Kidney (tissue), 14 donors: Measurements from ENCODE around the gene MEPCE. TPM values are rescaled to one million over a fixed set of nuclear protein-coding genes. Genes with fewer than 3 reads are reported as not detected.
"Not testable (repeated sequence)": the region's sequence is repeated elsewhere in the genome, so short reads cannot be mapped to it uniquely, and the experiment has no call there.

ENCODE experiments used
- DNase-seq, 5 donors: peaks; one replicate each; pipeline ENCODE4 v3.0.0-alpha.2; 2013 to 2020
- FAIRE-seq: peaks from 2 replicates; lab custom pipeline; 2012; peaks lifted over from hg19 to GRCh38; lab: Jason Lieb, UNC
- H3K27ac ChIP-seq, 2 donors: one replicate each; pipeline ENCODE4 v1.7.0; 2013; ENCODE audit warnings: low read depth in 2 of 2, low read length in 2 of 2, inconsistent platforms in 1 of 2
- H3K27me3 ChIP-seq: one replicate; pipeline ENCODE4 v1.7.1; 2013; ENCODE audit warnings: low read length, inconsistent platforms; ENCODE audit not compliant: control insufficient read depth, insufficient read depth
- H3K36me3 ChIP-seq, 3 donors: one replicate each; pipeline versions ENCODE4 v1.7.0 to v1.7.1; 2013; ENCODE audit warnings: low read length in 3 of 3, control low read depth in 1 of 3, inconsistent platforms in 1 of 3; ENCODE audit not compliant: insufficient read depth in 3 of 3, control insufficient read depth in 2 of 3
- H3K4me1 ChIP-seq, 3 donors: one replicate each; pipeline versions ENCODE4 v1.7.0 to v1.7.1; 2013; ENCODE audit warnings: low read length in 3 of 3, inconsistent platforms in 1 of 3, low read depth in 1 of 3; ENCODE audit not compliant: control insufficient read depth in 2 of 3, insufficient read depth in 2 of 3
- H3K4me3 ChIP-seq, 3 donors: one replicate each; pipeline versions ENCODE4 v1.7.0 to v1.8.1; 2013; ENCODE audit warnings: low read length in 3 of 3, control low read depth in 1 of 3, inconsistent platforms in 1 of 3
- H3K9ac ChIP-seq, 3 donors: one replicate each; pipeline versions ENCODE4 v1.7.0 to v1.7.1; 2013; ENCODE audit warnings: low read length in 3 of 3, control low read depth in 1 of 3, inconsistent platforms in 1 of 3
- H3K9me3 ChIP-seq, 3 donors: one replicate each; pipeline versions ENCODE4 v1.7.0 to v1.7.1; 2013; ENCODE audit warnings: low read length in 3 of 3, control low read depth in 1 of 3, inconsistent platforms in 1 of 3; ENCODE audit not compliant: control insufficient read depth in 2 of 3, insufficient read depth in 1 of 3
- CTCF ChIP-seq: IDR thresholded peaks from 3 replicates; pipeline ENCODE4 v1.5.1; 2012; ENCODE audit warnings: mild to moderate bottlenecking, moderate library complexity, borderline replicate concordance; ENCODE audit not compliant: insufficient read depth; ENCODE audit errors: extremely low read depth
- intact Hi-C: fragments of 100-400 bp; cut with DNase I; formaldehyde crosslinking; loops from one replicate; pipeline ENCODE4 v1.11.1; 2022
- polyA plus RNA-seq: library from polyadenylated mRNA; stranded (reverse); fragments of 350-450 nt; fragmentation: Illumina TruSeq; extraction: RNeasy Lipid Tissue Mini Kit (QIAGEN cat#74804); gene quantifications from one replicate; pipeline ENCODE4 v1.2.3, GENCODE V29; 2014; ENCODE audit warnings: low read depth, low replicate concordance; ENCODE audit not compliant: insufficient read depth
- total RNA-seq: library from RNA; stranded (reverse); fragmentation: NEBNext Ultra II Directional; extraction: Animal tissue kit (Norgen Biotek cat#: 25700); gene quantifications from one replicate; pipeline ENCODE4 v1.2.1, GENCODE V29; 2021
- donor health status: control.
- donor health status: control.
- donor health status: control.
- donor health status: control.
- donor health status: control.
- donor health status: DM: yes; HTN: yes; CAD: no.
- donor health status: Normal renal cell carcinoma (clear cell type).

Gene MEPCE
- total and polyA plus RNA-seq, 2 donors from 2014 or later = 33.4 to 47.2 TPM

DNA sequence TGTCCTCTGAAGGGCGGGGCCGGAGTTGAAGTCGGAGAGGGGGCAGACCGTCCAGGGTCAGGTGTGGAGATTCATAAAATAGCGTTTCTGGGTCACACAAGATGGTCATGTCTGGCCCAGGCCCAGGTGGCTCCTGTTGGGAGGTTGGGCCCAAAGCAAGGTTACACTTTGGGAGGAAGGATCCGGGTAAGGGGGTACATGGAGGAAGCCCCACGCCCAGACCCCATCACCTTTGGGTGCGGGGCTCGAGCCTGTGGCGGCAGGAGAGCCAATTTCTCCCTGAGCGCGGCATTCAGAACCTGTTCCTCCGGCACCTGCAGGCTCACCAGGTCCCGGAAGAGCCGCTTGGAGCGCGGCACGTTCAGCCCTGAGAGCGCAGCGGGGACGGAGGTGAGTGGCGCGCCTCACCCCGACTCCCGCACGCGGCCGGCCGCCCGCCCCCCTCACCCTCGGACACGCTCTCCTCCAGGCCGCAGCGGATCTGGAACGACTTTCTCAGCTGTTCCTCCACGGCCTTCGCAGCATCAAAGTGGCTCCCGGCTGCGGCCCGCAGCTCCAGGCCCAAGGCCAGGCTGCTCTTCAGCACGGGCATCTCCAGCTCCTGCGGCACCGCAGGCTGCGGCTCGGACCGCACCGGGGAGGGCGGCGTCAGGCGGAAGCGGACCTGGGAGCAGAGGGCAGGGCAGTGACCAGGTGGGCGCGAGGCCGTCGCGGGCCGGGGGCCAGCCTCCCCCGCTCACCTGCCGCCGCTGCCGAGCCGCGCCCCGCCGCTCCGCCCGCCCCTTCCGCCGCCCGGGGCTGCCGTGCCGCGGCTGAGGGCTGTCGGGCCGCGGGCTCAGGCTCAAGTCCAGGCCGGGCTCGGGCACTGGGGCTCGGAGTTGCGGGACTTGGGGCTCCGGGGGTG is 6.0 kb downstream of the MEPCE start:
- H3K4me1 ChIP-seq = peaks cover 0 to 33% (median 20%) of the 10 kb centered on the region in 3 donors
- no peaks in the 10 kb centered on the region for H3K9me3 ChIP-seq
- intact Hi-C loops = no loop called here
- peak in 4 of 5 donors; percentile 42 to 87 (median 67) for DNase-seq
- no peak for TF ChIP-seq CTCF
- no peak for FAIRE-seq
- H3K27me3 ChIP-seq = no peaks in the 10 kb centered on the region
- peak overlapping the region; percentile 92 to 93 for H3K27ac ChIP-seq
- peak overlapping the region; percentile 59 to 93 (median 81) for H3K9ac ChIP-seq
- H3K4me3 ChIP-seq = peak overlapping the region; percentile 67 to 77 (median 68)
- H3K36me3 ChIP-seq = peaks cover 5 to 20% (median 9%) of the 10 kb centered on the region in 3 donors

DNA sequence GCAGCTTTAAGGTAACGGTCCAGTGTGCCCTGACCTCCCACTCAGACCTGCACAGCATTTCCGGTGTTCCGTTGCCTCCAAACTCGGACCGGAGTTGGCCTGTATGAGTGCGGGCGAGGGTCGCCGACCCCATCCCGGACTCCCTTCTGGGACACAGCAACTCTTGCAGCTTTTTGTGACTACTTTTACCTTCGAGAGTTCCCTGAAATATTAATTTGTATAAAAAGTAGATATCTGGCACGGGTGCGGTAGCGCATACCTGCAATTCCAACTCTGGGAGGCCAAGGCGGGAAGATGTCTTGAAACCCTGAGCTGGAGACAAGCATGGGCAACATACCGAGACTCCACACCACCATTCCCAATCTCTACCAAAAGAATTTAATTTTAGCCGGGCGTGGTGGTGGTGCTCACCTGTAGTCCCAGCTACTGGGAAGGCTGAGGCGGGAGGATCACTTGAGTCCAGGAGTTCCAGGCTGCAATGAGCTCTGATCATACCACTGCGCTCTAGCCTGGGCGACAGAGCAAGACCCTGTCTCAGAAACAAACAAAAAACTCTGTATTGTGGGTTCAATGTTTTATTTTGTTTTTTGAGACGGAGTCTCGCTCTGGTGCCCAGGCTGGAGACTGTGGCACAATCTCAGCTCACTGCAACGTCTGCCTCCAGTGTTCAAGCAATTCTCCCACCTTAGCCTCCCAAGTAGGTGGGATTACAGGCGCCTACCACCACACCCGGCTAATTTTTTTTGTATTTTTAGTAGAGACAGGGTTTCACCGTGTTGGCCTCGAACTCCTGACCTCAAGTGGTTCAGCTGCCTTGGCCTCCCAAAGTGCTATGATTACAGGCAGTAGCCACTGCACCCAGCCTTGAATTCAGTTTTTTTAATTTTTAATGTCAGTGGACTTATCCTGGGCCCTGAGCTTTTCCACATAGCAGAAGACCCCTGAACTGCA is 7.8 kb downstream of the MEPCE start:
- intact Hi-C loops = no loop called here
- H3K27me3 ChIP-seq = no peaks in the 10 kb centered on the region

GRCh38 chr7:100438172-100438571 is 8.5 kb downstream of the MEPCE start:
- no peak overlapping the region for H3K27ac ChIP-seq
- H3K4me1 ChIP-seq = peaks cover 0 to 14% (median 7%) of the 10 kb centered on the region in 3 donors
- no peak overlapping the region for H3K4me3 ChIP-seq
- H3K9ac ChIP-seq = no peak overlapping the region
- TF ChIP-seq CTCF = no peak
- H3K36me3 ChIP-seq = peaks cover 5 to 16% (median 9%) of the 10 kb centered on the region in 3 donors
- intact Hi-C loops = no loop called here
- no peaks in the 10 kb centered on the region for H3K9me3 ChIP-seq
- no peaks in the 10 kb centered on the region for H3K27me3 ChIP-seq
- no peak for DNase-seq
- no peak for FAIRE-seq

More for the DNA sequence above, 7.8 kb downstream of the MEPCE start:
- H3K36me3 ChIP-seq = peaks cover 5 to 20% (median 9%) of the 10 kb centered on the region in 3 donors
- FAIRE-seq = no peak
- H3K4me3 ChIP-seq = peak overlapping the region in 1 of 3 donors; percentile 77
- no peak overlapping the region for H3K9ac ChIP-seq
- no peaks in the 10 kb centered on the region for H3K9me3 ChIP-seq
- peak in 2 of 5 donors; percentile 79 to 83 for DNase-seq
- H3K27ac ChIP-seq = no peak overlapping the region
- no peak for TF ChIP-seq CTCF
- H3K4me1 ChIP-seq = peaks cover 0 to 17% (median 7%) of the 10 kb centered on the region in 3 donors

- H3K9me3 ChIP-seq, intact Hi-C loops: not testable (repeated sequence)
- peak in 1 of 5 donors; percentile 16 for DNase-seq
Observed at GRCh38 chr7:100438731-100439130, 9.1 kb downstream of the MEPCE start.

GRCh38 chr7:100439244-100439643 is 9.6 kb downstream of the MEPCE start:
- H3K36me3 ChIP-seq, intact Hi-C loops, H3K27ac ChIP-seq, H3K9ac ChIP-seq, H3K27me3 ChIP-seq, H3K4me3 ChIP-seq, H3K9me3 ChIP-seq, FAIRE-seq: not testable (repeated sequence)
- DNase-seq = peak in 1 of 5 donors; percentile 12
- H3K4me1 ChIP-seq = peaks cover 0 to 11% (median 10%) of the 10 kb centered on the region in 3 donors

More at GRCh38 chr7:100438731-100439130, 9.1 kb downstream of the MEPCE start:
- not testable (repeated sequence) for H3K4me3 ChIP-seq, H3K9ac ChIP-seq, H3K27ac ChIP-seq, FAIRE-seq, H3K27me3 ChIP-seq
- Histone ChIP-seq H3K36me3 (peaks cover 3 to 10% (median 4%) of the 10 kb centered on the region in 3 donors), H3K4me1 (peaks cover 0 to 13% (median 7%) of the 10 kb centered on the region in 3 donors)
